ENCODE results near the gene C3orf22.

C3orf22 gene

DNA sequence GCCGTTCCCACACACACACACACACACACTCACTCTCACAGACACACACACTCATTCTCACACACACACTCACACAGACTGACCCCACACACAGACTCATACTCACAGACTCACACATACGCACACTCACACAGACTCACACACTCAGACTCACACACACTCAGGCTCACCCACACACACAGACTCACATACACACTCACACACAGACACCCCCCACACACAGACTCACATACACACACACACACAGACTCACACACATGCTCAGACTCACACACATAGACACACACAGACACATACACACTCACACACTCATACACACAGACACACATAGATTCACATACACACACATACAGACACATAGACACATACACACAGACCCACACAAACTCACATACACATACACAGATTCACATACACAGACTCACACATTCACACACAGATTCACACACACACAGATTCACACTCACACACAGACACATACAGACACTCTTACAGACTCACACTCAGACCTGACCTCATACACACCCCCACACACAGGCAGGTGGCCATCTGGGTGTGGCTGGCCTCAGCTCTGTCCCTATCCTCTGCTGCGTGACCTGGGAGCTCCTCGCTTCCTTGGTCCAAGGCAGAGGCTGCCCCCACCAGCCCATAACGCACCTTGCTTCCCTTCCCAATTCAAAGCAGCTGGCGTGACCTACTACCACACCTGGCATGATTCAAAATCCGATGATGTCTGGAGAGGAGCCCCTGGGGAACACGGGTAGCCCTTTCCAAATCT lies 1.9 kb downstream of the C3orf22 start:
- no peak for FAIRE-seq

DNA sequence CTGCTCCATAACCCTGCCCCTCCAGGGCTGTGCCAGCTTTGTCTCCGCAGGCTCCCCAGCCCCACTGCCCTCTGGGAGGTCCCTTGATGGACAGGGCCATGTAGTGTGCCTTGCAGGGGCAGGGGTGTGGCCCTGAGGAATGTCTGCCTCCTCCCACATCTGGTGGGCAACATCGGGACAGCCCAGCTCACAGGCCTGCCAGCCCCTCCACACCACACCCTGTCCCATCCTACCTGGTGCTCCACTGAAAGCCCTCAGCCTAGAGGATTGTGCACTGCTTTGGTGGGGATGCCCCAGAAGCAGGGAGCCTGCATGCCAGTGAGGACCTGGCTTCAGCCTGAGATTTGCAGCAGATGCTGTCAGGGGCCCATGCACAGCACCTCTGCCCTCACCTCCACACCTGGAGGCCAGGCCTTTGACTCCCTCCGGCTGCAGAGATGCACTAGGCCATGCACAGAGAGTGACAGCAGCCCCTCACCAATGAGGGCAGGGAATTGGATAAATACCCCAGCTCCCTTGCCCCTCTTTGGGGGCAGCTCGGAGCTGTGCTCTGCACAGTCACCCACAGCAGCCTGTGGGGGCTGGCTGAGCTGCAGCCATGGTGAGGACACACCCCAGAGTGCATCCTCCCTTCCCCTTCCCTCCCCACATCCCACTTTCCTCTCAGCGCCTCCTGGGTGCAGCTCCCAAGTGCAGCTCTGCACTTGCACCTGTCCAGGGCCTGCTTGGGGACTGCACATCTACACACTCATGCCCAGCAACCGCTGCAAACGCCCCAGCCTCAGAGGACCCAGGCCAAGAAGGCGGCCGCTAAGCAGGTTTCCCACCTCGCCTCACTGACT lies 2.7 kb downstream of the C3orf22 start:
- FAIRE-seq: no peak

- no peak for FAIRE-seq
Measured at GRCh38 chr3:126554560-126555525, 3.9 kb downstream of the C3orf22 start.

DNA sequence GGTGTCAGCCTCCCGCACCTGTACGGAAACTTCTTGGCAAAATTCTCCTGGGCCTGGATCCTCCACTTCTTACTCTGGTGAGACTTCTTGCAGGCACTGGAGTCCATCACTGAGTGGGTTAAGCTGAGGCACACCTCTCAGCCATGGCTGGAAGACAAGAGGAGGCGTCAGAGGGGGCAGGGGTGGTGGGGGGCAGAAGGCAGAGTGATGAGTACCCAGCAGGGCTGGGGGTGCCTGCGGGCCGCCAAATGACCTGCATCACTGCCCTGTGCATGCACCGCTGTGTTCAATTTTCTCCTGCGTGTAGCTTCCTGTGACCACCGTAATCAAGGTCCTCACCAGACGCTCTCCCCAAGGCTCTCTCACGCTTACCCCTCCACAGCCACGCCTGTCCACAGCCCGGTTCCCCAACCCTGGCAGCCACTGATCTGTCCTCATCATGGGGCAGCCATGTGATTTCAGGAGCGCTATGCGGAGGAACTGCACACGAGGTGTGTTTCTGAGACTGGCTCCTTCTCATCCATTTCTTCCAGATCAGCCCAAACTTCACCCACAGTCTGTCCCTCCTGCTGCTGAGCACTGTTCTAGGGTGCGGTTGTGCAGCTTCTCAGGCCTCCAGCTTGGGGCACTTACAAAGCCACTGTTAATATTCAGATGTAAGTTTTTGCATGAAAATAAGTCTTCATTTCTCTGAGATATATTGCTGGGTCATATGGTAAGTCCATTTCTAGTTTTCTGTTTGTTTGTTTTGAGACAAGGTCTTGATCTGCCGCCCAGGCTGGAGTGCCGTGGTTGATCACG lies 5.2 kb downstream of the C3orf22 start:
- no peak for FAIRE-seq

DNA sequence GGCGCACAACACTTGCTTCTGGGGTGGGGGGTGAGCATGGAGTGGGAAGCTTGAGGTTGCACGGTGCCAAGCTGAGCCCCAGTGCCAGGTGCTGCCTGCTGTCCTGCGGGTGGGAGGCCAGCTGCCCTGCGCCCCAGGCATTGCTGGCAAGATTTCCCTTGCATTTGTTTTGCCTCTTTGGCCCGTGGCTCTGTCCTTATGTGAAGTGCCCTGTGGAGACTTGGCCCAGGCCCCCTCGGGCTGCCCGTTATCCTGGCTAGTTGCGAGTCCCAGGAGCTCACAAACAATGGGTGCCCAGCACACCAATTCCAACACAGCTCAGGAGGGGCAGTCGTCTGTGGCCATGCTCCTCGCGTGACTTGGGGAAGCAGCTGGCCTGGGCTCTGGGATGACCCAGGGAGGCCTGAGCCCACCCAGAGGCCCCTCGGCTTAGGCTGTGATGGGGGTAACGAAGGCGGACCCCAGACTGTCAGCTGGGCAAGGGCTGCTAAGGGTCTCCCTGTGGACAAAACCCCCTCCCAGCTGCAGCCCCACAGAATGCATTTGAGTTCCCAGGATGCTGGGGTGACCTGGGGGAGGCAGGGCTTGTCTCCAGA lies 5.9 kb downstream of the C3orf22 start:
- no peak for FAIRE-seq

DNA sequence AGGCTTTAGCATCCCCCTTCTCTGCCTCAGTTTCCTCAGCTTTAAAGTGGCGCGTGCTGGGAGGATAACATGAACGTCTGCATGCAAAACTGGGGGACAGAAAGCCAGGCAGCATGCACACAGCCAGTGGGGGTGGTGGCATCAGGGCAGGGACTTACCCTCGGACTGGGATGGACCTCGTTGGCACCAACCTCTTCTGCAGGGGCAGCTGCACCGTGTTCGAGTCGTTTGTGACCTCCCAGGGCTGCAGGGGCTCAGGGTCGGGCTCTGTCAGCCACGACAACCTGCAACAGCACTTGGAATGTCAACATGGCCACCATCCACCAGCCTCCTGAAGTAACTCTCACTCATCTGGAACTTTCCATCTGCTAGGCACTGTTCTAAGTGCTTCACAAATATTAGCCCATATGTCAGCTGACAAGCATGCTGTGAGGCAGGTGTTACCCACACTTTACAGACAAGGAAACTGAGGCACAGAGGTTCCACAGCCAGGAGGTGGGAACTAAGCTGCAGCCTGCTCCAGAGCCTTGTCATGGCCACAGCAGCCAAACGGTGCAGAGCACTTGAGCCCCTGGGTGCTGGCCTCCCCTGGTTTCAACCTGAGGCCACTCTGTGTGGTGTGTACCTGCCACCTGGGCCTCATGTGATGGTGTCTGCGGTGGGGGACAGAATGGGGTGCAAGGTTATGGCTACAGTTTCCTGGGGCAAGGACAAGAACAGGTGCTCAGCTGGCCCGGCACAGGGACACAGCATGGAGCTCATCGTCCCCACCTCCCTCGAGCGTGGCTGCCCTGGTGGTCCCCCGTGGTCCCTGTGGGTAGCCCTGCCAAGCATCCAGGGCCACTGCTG lies 6.7 kb downstream of the C3orf22 start:
- FAIRE-seq: no peak

GRCh38 chr3:126551121-126551838 lies 7.5 kb downstream of the C3orf22 start:
- no peak for FAIRE-seq

GRCh38 chr3:126550488-126551051 lies 8.2 kb downstream of the C3orf22 start:
- no peak for FAIRE-seq

DNA sequence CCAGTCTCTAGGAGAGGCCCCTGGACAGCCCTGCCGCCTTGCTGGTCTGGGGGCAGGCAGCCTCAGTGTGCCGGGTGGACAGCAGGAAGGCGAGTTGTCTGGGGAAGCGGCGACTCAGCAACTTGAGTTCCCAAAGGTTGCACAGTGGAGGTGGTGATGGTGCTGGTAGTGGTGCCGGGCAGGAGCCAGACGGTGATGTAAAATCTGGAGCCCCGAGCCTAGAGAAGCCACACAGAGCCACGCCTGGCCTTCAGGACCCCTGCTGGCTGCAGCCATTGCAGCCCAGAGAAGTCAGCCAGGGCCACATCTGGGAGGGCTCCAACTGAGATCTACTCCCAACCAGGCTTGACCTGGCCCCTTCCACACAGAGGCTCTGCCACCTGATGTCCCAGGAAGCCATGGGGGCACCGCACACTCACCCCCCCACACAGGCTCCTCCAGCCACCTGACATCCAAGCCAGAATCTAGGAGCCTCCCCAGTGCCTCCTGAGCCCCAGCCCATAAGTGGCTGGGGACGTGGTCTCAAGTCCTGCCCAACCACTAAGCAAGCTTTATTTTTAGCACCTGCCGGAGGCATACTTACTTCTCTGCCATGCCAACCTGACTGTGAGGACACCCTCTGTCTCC lies 8.8 kb downstream of the C3orf22 start:
- FAIRE-seq: no peak

- no peak for FAIRE-seq
Measured at GRCh38 chr3:126548556-126549466, 9.9 kb downstream of the C3orf22 start.

- no peak for FAIRE-seq
Measured at GRCh38 chr3:126547721-126548120, 11.0 kb downstream of the C3orf22 start.

DNA sequence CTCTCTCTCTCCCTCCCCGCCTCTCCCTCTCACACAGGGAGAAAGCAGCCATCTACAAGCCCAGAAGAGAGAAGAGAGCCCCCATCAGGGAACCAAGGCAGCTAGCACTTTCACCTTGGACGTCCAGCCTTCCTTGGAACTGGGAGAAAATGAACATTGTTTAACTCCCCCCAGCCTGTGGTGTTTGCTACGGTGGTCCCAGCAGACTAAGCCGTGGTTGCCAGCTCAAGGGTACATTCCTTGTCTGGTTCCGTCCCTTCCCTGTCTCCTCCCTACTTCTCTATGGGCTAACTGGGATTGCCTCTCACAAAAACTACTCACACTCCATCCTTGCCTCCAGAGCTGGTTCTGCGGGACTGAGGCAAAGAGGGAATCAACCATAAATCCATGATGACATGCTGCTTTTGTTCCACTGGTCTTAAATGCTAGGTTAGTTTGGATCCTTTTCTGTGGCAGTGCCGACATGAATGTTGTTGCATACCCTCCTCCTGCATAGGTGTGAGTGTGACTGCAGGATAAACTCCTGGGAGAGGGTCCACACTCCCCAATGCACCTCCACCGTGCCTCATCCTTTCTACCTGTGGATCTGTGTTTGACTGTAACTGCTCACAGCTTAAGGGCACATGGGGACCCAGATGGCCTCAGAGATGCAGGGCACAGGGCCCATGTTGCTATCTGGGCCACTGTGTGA lies 12.0 kb downstream of the C3orf22 start:
- FAIRE-seq: no peak

- FAIRE-seq: no peak
Measured at GRCh38 chr3:126546013-126546412, 12.7 kb downstream of the C3orf22 start.

DNA sequence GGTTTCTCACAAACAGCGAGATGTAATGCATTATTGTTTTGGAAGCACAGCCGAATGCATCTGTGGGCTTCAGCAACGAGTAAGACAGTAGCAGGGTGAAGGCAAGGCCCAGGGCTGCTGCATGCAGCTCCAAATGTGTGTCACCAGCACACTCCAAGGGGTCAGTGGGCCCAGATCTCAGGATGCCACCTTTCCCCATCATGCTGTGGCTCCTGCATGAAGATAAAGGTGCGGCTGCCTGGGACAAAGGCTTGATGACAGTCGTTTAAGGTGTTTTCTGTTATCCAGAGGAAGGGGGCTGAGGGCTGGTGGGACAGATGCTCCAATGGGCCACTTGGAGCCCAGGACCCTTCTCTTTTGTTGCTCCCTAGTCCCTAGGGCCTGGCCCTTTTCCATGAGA lies 13.2 kb downstream of the C3orf22 start:
- FAIRE-seq: no peak

GRCh38 chr3:126544596-126545281 lies 14.0 kb downstream of the C3orf22 start:
- FAIRE-seq: no peak

DNA sequence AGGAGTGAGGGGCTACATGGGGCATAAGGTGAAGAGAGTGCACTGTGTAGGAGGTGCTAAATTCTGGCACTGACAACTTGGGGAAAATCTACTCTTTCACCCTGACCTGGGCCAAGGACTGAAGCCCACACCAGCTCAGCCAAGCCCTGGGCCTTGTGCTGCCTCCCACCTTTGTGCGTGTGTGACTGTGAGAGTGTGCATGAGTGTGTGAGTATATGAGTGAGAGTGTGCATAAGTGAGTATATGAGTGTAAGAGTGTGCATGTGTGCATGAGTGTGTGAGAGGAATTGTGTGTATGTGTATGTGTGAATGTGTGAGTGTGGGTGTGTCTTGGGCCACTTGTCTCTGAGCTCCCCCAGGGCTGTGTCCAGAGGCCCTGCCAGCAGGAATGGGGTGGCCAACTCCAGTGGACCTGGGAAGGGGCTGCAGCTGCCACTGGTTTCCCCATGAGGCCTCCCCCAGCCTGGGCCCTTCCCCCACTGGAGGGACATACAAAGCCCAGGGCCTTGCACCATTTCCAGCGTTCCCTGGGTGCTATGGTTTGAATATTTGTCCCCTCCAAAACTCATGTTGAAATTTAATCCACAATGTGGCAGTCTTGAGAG lies 15.2 kb downstream of the C3orf22 start:
- FAIRE-seq: no peak
